Measurements from ENCODE around the gene ITPRID1. TPM values are rescaled to one million over a fixed set of nuclear protein-coding genes. Genes with fewer than 3 reads are reported as not detected.

ITPRID1 gene
- total and polyA plus RNA-seq, 2 of the 13 experiments (the other 11 are each of a cell fraction or from before 2014, with no cell fraction given): not detected

DNA sequence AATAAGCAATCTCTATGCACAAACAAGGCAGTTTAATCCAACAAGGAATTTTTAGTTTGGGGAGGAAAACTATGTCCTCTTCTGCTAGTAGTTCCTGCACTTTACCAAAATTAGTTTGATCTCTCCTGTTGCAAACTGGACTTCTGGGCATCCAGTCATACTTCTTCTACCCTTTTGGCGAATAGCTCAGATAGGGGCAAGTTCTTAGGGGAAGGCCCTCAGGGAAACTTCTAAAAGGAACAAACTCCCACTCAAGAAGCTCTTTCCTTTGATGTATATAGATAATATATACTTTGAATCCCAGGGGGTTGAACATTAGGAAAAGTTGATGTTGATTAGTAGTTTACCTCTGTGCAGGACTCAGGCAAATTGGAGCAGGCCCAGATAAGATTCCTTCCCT, 151.7 kb downstream of the ITPRID1 start:
- no peak for FAIRE-seq
- Histone ChIP-seq H3K4me2 (ENCODE audit: low read depth, low read length) (no peak overlapping the region), H3K27me3 (ENCODE audit: control insufficient read depth in 1 of 2, insufficient read depth in 2 of 2, low read length in 2 of 2) (no peaks in the 10 kb centered on the region), H3K4me1 (ENCODE audit: insufficient read depth, low read length) (no peaks in the 10 kb centered on the region), H3K9me3 (ENCODE audit: low read length) (no peaks in the 10 kb centered on the region), H3K27ac (ENCODE audit: extremely low read length, insufficient read depth, low read length) (no peak overlapping the region), H3K36me3 (replicated peaks in 1 of 2; ENCODE audit: control insufficient read depth in 1 of 2, insufficient read depth in 2 of 2, low read length in 2 of 2) (no peaks in the 10 kb centered on the region), H2AFZ (ENCODE audit: low read length) (no peak overlapping the region), H3K4me3 (replicated peaks in 1 of 3; ENCODE audit: insufficient read depth in 1 of 3, low read depth in 2 of 3, low read length in 3 of 3) (no peak overlapping the region), H3K9ac (ENCODE audit: insufficient read depth, low read depth, low read length) (no peak overlapping the region), H4K20me1 (ENCODE audit: insufficient read depth, low read length) (no peaks in the 10 kb centered on the region), H3K79me2 (ENCODE audit: insufficient read depth, low read length) (no peaks in the 10 kb centered on the region)
- 5% methylated on average over 1 of the region's 1 CpG for WGBS (ENCODE audit: low lambda C conversion rate)
- intact Hi-C loops (cut with micrococcal nuclease; ENCODE audit: unreplicated experiment) (no loop called here), in situ Hi-C loops (cut with HindIII; ENCODE audit: extremely low pct_ligation_motif_present, low pct_unique_long_range_greater_than_20kb) (no loop called here)
- no peak for ATAC-seq
- no peak for DNase-seq (ENCODE audit: low spot score)
- TF ChIP-seq RFX3 (CRISPR knock-in tag; IDR thresholded peaks at IDR 0.05) (no peak), RAD21 (CRISPR knock-in tag; IDR thresholded peaks at IDR 0.05) (no peak), ZFP41 (CRISPR knock-in tag; IDR thresholded peaks at IDR 0.05; ENCODE audit: borderline replicate concordance) (no peak), RNF2 (conservative IDR thresholded peaks at IDR 0.05; ENCODE audit: low read depth) (no peak), KMT2B (CRISPR knock-in tag; IDR thresholded peaks at IDR 0.05) (no peak), SMAD9 (CRISPR knock-in tag; IDR thresholded peaks at IDR 0.05) (no peak)
- TF ChIP-seq, protein P1, sequence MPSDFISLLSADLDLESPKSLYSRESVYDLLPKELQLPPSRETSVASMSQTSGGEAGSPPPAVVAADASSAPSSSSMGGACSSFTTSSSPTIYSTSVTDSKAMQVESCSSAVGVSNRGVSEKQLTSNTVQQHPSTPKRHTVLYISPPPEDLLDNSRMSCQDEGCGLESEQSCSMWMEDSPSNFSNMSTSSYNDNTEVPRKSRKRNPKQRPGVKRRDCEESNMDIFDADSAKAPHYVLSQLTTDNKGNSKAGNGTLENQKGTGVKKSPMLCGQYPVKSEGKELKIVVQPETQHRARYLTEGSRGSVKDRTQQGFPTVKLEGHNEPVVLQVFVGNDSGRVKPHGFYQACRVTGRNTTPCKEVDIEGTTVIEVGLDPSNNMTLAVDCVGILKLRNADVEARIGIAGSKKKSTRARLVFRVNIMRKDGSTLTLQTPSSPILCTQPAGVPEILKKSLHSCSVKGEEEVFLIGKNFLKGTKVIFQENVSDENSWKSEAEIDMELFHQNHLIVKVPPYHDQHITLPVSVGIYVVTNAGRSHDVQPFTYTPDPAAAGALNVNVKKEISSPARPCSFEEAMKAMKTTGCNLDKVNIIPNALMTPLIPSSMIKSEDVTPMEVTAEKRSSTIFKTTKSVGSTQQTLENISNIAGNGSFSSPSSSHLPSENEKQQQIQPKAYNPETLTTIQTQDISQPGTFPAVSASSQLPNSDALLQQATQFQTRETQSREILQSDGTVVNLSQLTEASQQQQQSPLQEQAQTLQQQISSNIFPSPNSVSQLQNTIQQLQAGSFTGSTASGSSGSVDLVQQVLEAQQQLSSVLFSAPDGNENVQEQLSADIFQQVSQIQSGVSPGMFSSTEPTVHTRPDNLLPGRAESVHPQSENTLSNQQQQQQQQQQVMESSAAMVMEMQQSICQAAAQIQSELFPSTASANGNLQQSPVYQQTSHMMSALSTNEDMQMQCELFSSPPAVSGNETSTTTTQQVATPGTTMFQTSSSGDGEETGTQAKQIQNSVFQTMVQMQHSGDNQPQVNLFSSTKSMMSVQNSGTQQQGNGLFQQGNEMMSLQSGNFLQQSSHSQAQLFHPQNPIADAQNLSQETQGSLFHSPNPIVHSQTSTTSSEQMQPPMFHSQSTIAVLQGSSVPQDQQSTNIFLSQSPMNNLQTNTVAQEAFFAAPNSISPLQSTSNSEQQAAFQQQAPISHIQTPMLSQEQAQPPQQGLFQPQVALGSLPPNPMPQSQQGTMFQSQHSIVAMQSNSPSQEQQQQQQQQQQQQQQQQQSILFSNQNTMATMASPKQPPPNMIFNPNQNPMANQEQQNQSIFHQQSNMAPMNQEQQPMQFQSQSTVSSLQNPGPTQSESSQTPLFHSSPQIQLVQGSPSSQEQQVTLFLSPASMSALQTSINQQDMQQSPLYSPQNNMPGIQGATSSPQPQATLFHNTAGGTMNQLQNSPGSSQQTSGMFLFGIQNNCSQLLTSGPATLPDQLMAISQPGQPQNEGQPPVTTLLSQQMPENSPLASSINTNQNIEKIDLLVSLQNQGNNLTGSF (CRISPR knock-in tag; IDR thresholded peaks at IDR 0.05): no peak
- ChIA-PET POLR2A (no interaction called here), CTCF (ENCODE audit: low intra/inter-chr PET ratio, low total read pairs) (no interaction called here)
- BruUV-seq (replicated peaks): no TSS peak

All from HepG2 (cell line).